Myocyte (in vitro differentiated cells): ENCODE results near the gene TEAD4. TPM values are rescaled to one million over a fixed set of nuclear protein-coding genes. Genes with fewer than 3 reads are reported as not detected.

Experiments used
- DNase-seq: peaks from one replicate; pipeline ENCODE4 v3.0.0-alpha.2; 2012; ENCODE audit warnings: low read depth
- total RNA-seq: library from RNA; depleted of rRNA; stranded (reverse); fragments of >200 nt; gene quantifications from 2 replicates; pipeline ENCODE4 v1.2.3, GENCODE V29; 2014

TEAD4 gene
- total RNA-seq, 1 donor from 2014 or later, result 328 TPM

- peak; percentile 44 for DNase-seq
Measured at GRCh38 chr12:3077572-3078081, 118.4 kb downstream of the TEAD4 start.

GRCh38 chr12:3078086-3078820 lies 119.1 kb downstream of the TEAD4 start:
- peak; percentile 31 for DNase-seq

- DNase-seq, result no peak
Measured at GRCh38 chr12:3081091-3081490, 121.9 kb downstream of the TEAD4 start.

- DNase-seq, result no peak
Measured at GRCh38 chr12:3081886-3082285, 122.7 kb downstream of the TEAD4 start.

GRCh38 chr12:3083241-3083920 lies 124.2 kb downstream of the TEAD4 start:
- peak; percentile 37 for DNase-seq

- DNase-seq, result no peak
Measured at GRCh38 chr12:3083921-3084347, 124.7 kb downstream of the TEAD4 start.

- DNase-seq, result no peak
Measured at GRCh38 chr12:3084742-3085141, 125.5 kb downstream of the TEAD4 start.

GRCh38 chr12:3085341-3086139 lies 126.3 kb downstream of the TEAD4 start:
- DNase-seq, result no peak

GRCh38 chr12:3086211-3086610 lies 127.0 kb downstream of the TEAD4 start:
- no peak for DNase-seq

- peak; percentile 22 for DNase-seq
Measured at GRCh38 chr12:3086729-3087323, 127.6 kb downstream of the TEAD4 start.

GRCh38 chr12:3087758-3088650 lies 128.8 kb downstream of the TEAD4 start:
- DNase-seq, result no peak

GRCh38 chr12:3089588-3089987 lies 130.4 kb downstream of the TEAD4 start:
- DNase-seq, result no peak

Other genes starting within 250 kb of the TEAD4 start
- gene FKBP4, start 164.4 kb upstream of the TEAD4 start, total RNA-seq, result 56.4 and 60.6 TPM in 2 replicates
- 14.0 and 16.3 TPM in 2 replicates for gene ITFG2, start 146.7 kb upstream of the TEAD4 start, total RNA-seq
- 0.64 and 2.1 TPM in 2 replicates for gene NRIP2, start 124.4 kb upstream of the TEAD4 start, total RNA-seq
- not detected in 2 replicates for gene TEX52, start 102.4 kb upstream of the TEAD4 start, total RNA-seq
- gene FOXM1, start 82.2 kb upstream of the TEAD4 start, total RNA-seq, result 0.94 and 1.3 TPM in 2 replicates
- 23.2 and 24.3 TPM in 2 replicates for gene RHNO1, start 82.2 kb upstream of the TEAD4 start, total RNA-seq
- 35.0 and 39.3 TPM in 2 replicates for gene TULP3, start 68.5 kb upstream of the TEAD4 start, total RNA-seq
- gene TSPAN9, start 118.0 kb downstream of the TEAD4 start, total RNA-seq, result 238 and 379 TPM in 2 replicates